ENCODE data around the gene CDK17.
"Not testable (repeated sequence)": the region's sequence is repeated elsewhere in the genome, so short reads cannot be mapped to it uniquely, and the experiment has no call there.

GRCh38 chr12:96432496-96433321, 32.5 kb upstream of the CDK17 start:
- TF ChIP-seq EZH2 (IDR thresholded peaks at IDR 0.05; ENCODE audit: insufficient read depth, poor library complexity, severe bottlenecking); EZH2phosphoT487 (IDR thresholded peaks at IDR 0.05; ENCODE audit: insufficient read depth, low read depth): not testable (repeated sequence)
